ENCODE measurements around the gene CPA4.

DNA sequence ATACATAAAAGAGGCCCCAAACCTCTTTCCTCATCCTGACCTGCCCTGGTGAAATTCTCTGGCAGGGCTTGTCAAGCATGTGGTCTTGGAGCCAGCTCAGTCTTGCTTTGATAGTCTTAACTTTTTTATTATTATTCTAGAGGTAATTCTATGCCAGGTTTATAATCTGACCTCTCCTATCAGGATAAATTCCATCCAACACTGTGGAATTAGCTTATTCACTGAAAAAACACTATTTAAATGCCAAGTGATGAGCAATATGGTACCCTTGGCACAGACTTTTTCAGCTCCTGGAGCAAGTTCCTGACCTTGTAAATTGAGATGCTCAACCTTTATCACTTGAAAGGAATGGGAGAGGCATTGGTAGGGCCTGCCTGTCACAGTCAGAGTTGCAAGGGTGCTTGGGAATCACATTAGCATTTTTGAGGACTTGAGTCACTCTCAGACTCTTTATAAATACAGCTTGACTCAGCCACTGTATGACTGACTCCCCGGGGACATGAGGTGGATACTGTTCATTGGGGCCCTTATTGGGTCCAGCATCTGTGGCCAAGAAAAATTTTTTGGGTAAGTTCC, at the start of gene CPA4:
- TF ChIP-seq CTCF (conservative IDR thresholded peaks at IDR 0.05; ENCODE audit: low read depth, low read length) (no peak), EZH2 (IDR thresholded peaks at IDR 0.05; ENCODE audit: low read length, unreplicated experiment) (no peak), EZH2phosphoT487 (IDR thresholded peaks at IDR 0.05; ENCODE audit: borderline replicate concordance, low read length) (no peak)

Data from PC-3 (cell line).